DND-41 (cell line): ENCODE results near the gene CCDC85A.

Experiments used
- CTCF ChIP-seq: IDR thresholded peaks from 2 replicates; pipeline ENCODE4 v1.5.1; 2012; ENCODE audit warnings: borderline replicate concordance, low read length, moderate library complexity, mild to moderate bottlenecking; ENCODE audit not compliant: poor library complexity, severe bottlenecking; ENCODE audit errors: extremely low read depth
- EZH2 ChIP-seq: IDR thresholded peaks from 3 replicates; pipeline ENCODE4 v1.6.1; 2012; ENCODE audit warnings: borderline replicate concordance, low read depth, mild to moderate bottlenecking, moderate library complexity, low read length, inconsistent platforms; ENCODE audit not compliant: severe bottlenecking

- no peak for TF ChIP-seq CTCF
- no peak for TF ChIP-seq EZH2
These were observed 101.4 kb downstream of the CCDC85A start for GRCh38 chr2:56285224-56285623.
